Panc1 (cell line): Measurements from ENCODE around the gene TOMM70.

Experiments
- CTCF ChIP-seq: fragments of 450-650 bp; IDR thresholded peaks from 2 replicates; pipeline ENCODE4 v1.5.1; 2017; ENCODE audit warnings: mild to moderate bottlenecking
- POLR2AphosphoS5 ChIP-seq: IDR thresholded peaks from 2 replicates; pipeline ENCODE4 v1.6.1; 2012; ENCODE audit warnings: mild to moderate bottlenecking, low read depth, low read length, moderate library complexity
- REST ChIP-seq, 2 experiments: IDR thresholded peaks; 2 replicates each; pipeline ENCODE4 v1.6.1; 2011 to 2012; ENCODE audit warnings: low read depth in 2 of 2, control low read depth in 1 of 2, low read length in 1 of 2, mild to moderate bottlenecking in 1 of 2, moderate library complexity in 1 of 2; ENCODE audit not compliant: insufficient read depth in 1 of 2
- SIN3A ChIP-seq: IDR thresholded peaks from 2 replicates; pipeline ENCODE4 v1.6.1; 2012; ENCODE audit warnings: low read depth, mild to moderate bottlenecking, low read length, moderate library complexity, borderline replicate concordance; ENCODE audit not compliant: insufficient read depth

- no peak for TF ChIP-seq POLR2AphosphoS5
- no peak for TF ChIP-seq CTCF
- no peak for TF ChIP-seq SIN3A
- TF ChIP-seq REST (IDR thresholded peaks at IDR 0.05; ENCODE audit: insufficient read depth in 1 of 2, low read depth in 2 of 2, low read length in 1 of 2) = no peak
Observed at GRCh38 chr3:100359035-100359434, 41.9 kb downstream of the TOMM70 start.
